HEK293 (cell line): ENCODE data around the gene SPIC.

ENCODE experiments used
- AEBP2 ChIP-seq: fragments of 450-650 bp; formaldehyde crosslinking; IDR thresholded peaks from 2 replicates; pipeline ENCODE4 v1.5.1; 2016; ENCODE audit warnings: missing biosample characterization, missing genetic modification characterization, borderline replicate concordance
- ATF2 ChIP-seq: fragments of 450-650 bp; formaldehyde crosslinking; IDR thresholded peaks from 2 replicates; pipeline ENCODE4 v1.5.1; 2016; ENCODE audit warnings: missing biosample characterization, missing genetic modification characterization, low read depth
- CTCF ChIP-seq: fragments of 450-650 bp; formaldehyde crosslinking; IDR thresholded peaks from 2 replicates; pipeline ENCODE4 v1.5.1; 2016; ENCODE audit warnings: missing biosample characterization, missing genetic modification characterization
- KLF16 ChIP-seq: fragments of 450-650 bp; formaldehyde crosslinking; IDR thresholded peaks from 2 replicates; pipeline ENCODE4 v1.5.1; 2017; ENCODE audit warnings: missing biosample characterization, missing genetic modification characterization
- KLF9 ChIP-seq: fragments of 450-650 bp; formaldehyde crosslinking; IDR thresholded peaks from 2 replicates; pipeline ENCODE4 v1.5.1; 2016; ENCODE audit warnings: missing biosample characterization, missing genetic modification characterization, low read depth
- MZF1 ChIP-seq: fragments of 450-650 bp; formaldehyde crosslinking; IDR thresholded peaks from 2 replicates; pipeline ENCODE4 v1.5.1; 2017; ENCODE audit warnings: missing biosample characterization, missing genetic modification characterization, borderline replicate concordance
- YY1 ChIP-seq: fragments of 450-650 bp; formaldehyde crosslinking; IDR thresholded peaks from 2 replicates; pipeline ENCODE4 v1.5.1; 2018; ENCODE audit warnings: missing biosample characterization, missing genetic modification characterization
- ZNF140 ChIP-seq: fragments of 450-650 bp; formaldehyde crosslinking; IDR thresholded peaks from 2 replicates; pipeline ENCODE4 v1.5.1; 2016; ENCODE audit warnings: missing biosample characterization, missing genetic modification characterization
- ZNF2 ChIP-seq: fragments of 450-650 bp; formaldehyde crosslinking; IDR thresholded peaks from 2 replicates; pipeline ENCODE4 v1.5.1; 2016; ENCODE audit warnings: missing biosample characterization, missing genetic modification characterization
- ZNF335 ChIP-seq: fragments of 450-650 bp; formaldehyde crosslinking; conservative IDR thresholded peaks from 2 replicates; pipeline ENCODE4 v1.5.1; 2016; ENCODE audit warnings: missing biosample characterization, missing genetic modification characterization
- ZNF488 ChIP-seq: fragments of 450-650 bp; formaldehyde crosslinking; IDR thresholded peaks from 2 replicates; pipeline ENCODE4 v1.5.1; 2016; ENCODE audit warnings: missing biosample characterization, missing genetic modification characterization

GRCh38 chr12:101475751-101476305 is 692 bp downstream of the SPIC start:
- TF ChIP-seq CTCF (tag by site-specific recombination) = no peak
- no peak for TF ChIP-seq ZNF488
- no peak for TF ChIP-seq YY1 (tag by site-specific recombination)
- TF ChIP-seq MZF1 (tag by site-specific recombination) = no peak
- no peak for TF ChIP-seq ZNF2 (tag by site-specific recombination)
- TF ChIP-seq ZNF140 (tag by site-specific recombination) = no peak
- no peak for TF ChIP-seq ZNF335 (tag by site-specific recombination)
- TF ChIP-seq KLF9 = no peak
- no peak for TF ChIP-seq KLF16 (tag by site-specific recombination)
- TF ChIP-seq AEBP2 (tag by site-specific recombination) = no peak
- TF ChIP-seq ATF2 (tag by site-specific recombination) = peak; percentile 73
